HG02938 (cell line): ENCODE data around the gene BPIFB2.

ENCODE experiments used
- ATAC-seq: cut with Tn5 transposase; IDR thresholded peaks from one replicate; pipeline ENCODE4 v1.9.1; 2021; ENCODE audit warnings: mild to moderate bottlenecking, moderate library complexity; ENCODE audit not compliant: unreplicated experiment

Gene BPIFB2

DNA sequence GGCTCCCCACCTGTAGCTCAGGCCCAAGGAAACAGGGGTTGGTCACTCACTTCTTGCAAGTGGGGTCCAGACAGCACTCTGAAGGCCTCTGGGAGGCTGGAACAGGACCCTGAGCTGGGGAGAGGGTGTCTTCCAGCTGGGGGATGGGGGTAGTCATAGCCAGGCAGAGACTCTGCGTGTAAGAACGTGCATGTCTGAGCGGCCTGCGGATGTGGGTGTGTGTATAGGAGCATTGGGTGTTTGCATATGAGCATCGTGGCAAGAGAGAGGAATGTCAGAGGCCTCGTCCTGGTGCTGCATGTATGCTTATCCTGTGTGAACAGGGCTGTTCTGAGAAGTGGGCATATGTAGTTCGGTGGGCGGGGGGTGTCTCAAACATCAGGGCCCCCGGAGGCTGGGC is 58.3 kb downstream of the BPIFB2 start:
- no peak for ATAC-seq

DNA sequence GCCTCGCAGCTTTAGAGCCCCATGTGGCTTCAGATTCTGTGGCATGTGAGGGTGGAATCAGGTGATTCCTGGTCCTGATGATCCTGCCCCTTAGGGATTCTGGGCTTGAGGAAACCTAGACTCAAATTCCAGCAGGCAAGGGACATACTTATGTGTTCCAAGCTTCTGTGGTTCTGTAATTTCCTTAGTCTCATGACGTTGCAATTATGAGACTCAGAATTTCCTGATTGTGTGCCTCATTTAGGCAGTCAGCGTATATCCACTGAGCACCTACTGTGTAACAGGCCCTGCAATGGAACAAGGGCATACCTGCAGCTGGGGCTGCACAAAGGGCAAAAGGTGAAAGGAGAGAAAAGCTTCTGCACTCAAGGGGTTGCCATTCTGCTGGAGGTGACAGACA is 60.3 kb downstream of the BPIFB2 start:
- no peak for ATAC-seq

DNA sequence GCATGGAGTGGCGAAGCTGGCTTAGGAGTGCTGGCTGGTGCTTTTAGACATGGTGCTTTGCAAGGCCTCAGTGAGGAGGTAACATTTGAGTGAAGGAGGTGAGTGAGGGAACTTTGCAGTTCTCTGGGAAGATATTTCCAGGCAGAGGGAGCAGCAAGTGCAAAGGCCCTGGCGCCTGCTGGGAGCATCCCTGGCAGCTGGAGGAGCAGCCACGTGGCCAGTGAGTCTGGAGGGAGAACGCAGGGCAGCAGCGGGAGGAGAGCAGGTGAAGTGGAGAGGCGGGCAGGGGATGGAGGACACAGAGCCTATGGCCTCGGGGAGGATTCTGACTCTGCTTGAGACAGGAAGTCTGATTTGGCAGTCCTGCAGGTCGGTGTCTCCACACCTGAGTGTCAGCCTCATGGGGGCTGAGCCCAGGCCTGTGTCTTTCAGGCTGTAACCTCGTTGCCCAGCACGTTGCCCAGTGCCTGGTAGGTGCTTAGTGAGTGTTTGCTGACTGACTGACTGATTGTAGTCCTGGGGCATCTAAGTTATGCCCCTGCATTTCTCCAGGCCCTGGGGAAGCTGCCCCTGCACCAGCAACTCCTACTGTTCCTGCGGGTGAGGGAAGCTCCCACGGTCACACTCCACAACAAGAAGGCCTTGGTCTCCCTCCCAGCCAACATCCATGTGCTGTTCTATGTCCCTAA is 60.9 kb downstream of the BPIFB2 start:
- ATAC-seq: no peak

DNA sequence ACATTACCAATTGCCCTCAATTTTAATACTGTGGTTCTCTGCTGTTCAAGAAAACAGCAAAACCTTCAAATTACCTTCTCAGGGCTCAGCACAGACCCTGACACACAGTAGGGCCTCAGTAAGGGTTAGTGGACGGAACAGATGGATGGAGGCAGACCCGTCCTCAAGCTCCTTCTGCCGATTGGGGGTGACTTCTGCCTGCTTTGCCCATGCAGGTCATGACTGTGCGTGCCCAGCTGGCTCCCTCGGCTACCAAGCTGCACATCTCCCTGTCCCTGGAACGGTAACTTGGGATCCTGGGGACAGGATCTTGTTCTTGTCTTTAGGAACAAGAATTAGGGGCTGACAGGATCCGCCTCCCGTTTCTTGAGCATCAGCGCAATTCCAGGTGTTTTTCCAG is 62.2 kb downstream of the BPIFB2 start:
- no peak for ATAC-seq

DNA sequence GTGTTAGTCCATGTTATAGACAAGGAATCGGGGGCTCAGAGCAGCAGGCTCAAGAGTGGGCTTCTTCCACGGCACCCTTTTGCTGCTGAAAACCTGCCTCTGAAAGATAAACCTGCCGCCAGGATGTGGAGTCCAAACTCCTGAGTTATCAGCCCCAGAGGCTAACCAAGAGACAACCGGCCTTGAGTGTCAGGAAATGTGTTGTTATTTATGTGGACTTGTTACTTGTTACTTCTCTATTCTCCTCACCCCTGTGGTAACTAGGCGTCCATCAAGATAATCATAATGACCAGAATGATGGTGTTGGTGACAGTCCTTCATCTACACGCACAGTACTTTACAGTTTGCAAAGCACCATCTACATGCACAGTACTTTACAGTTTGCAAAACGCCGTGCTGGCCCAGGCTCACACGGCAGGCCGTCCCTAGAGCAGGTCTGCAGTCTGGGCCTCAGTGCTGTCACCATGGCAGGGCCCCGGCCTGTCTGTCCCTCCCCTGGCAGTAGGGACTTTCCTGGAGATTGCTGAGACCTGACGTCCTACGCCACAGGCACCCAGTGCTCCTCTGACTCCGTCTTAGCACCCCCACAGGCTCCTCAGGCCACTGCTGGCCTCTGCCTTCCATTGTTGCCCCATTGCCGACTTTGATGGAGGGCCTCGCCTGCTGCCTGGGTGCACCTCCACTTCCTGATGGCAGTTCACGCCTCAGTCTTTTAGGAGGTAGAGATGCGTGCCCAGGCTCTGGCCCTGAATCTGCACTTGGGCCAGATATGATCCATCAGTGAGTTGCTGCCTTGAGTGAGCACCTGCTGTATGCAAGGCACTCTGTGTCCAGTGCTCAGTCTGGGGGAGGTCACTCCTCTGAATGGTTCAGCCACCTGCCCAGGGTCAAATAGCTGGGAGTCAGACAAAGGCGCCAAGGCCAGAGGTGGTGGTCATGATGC is 62.9 kb downstream of the BPIFB2 start:
- ATAC-seq: no peak

DNA sequence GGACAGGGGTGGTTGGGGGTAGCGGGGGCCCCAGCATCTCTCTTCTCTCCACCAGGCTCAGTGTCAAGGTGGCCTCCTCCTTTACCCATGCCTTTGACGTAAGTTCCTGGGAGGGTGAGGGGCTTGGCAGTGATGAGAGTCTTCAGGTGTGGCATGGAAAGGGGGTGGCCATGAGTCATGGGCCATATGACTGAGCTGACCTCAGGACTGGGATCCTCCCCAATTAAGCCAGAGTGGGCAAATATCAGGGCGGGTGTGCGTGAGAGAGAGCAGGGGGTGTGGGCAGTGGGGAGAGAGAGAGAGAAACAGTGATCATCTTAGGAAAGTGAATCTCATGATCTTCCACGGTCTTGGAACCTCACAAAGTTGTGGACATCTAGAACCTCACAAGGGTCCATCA is 63.7 kb downstream of the BPIFB2 start:
- ATAC-seq: no peak

DNA sequence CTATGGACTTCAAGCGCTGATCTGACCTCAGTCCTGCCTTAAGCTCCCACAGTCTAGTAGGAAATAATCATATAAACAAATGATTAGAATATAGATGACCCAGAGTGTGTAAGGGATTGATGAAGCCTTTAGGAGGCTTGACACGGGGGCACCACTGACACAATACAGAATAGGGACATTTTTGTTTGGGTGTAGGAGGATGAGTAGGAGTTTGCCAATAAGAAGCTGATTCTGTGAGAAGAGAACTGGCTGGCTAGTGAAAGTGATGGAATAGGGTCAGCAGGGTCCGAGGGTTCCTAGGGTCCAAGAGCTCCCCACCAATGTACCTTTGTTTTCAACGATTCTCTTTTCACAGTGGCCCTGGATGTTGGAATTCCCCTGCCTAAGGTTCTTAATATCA is 64.9 kb downstream of the BPIFB2 start:
- ATAC-seq: no peak

DNA sequence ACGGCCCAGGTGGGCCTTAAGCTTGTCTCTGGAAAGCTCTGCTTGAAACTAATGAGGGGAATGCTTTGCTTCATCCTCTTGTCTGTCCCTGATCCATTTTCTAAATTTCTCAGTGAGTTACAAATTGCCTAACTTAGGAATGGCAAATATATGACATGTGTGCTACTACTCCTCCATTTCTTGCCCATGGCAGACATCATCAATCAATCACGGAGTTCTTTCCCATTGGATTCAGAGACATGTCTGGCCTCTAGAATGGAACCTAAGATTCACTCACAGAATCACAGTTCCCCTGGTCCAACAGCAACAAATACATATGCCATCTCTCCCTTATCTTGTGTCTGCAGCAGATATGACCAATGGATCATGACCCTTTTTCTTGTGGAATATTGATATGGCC is 65.3 kb downstream of the BPIFB2 start:
- ATAC-seq: no peak
